HepG2 (cell line): ENCODE results near the gene HABP2. TPM values are rescaled to one million over a fixed set of nuclear protein-coding genes. Genes with fewer than 3 reads are reported as not detected.

Source experiments
- ATAC-seq: fragments of 200-7000 bp; cut with Tn5 transposase; 3 replicates; pipeline ENCODE4 v1.9.1; 2020; ENCODE audit warnings: mild to moderate bottlenecking, moderate library complexity
- BruUV-seq: library from RNA; stranded (reverse); fragments of 400-500 nt; replicated peaks from 2 replicates; lab custom pipeline; 2021; lab: Mats Ljungman, UMichigan
- CTCF ChIA-PET: fragments of 300-600 bp; formaldehyde crosslinking; extraction: SDS; loops from one replicate; lab custom pipeline; 2021; ENCODE audit warnings: low total read pairs, inconsistent platforms, low intra/inter-chr PET ratio; lab: Yijun Ruan, JAX
- POLR2A ChIA-PET: fragments of 350-600 bp; sonication (Branson Sonifier 250); formaldehyde crosslinking; loops from one replicate; lab custom pipeline; 2020; ENCODE audit warnings: antibody characterized with exemption, inconsistent platforms; lab: Yijun Ruan, JAX
- DNase-seq: peaks from one replicate; pipeline ENCODE4 v3.0.0-alpha.2; 2015; ENCODE audit warnings: low spot score
- FAIRE-seq: peaks from 3 replicates; lab custom pipeline; 2011; peaks lifted over from hg19 to GRCh38; lab: Jason Lieb, UNC
- H2AFZ ChIP-seq: one replicate; pipeline ENCODE4 v1.6.1; 2011; ENCODE audit warnings: low read length, inconsistent platforms
- H3K27ac ChIP-seq: fragments of 300-600 bp; 3 replicates; pipeline ENCODE4 v1.8.0; 2011; ENCODE audit warnings: mixed run types, mild to moderate bottlenecking, mixed read lengths, low read length, inconsistent platforms; ENCODE audit not compliant: insufficient read depth; ENCODE audit errors: extremely low read length
- H3K27me3 ChIP-seq, 2 experiments: fragments of 200-600 bp in 1 of 2; 2 replicates in 1 of 2; 3 replicates in 1 of 2; pipeline versions ENCODE4 v1.6.0 to v1.8.0; 2011; ENCODE audit warnings: low read length in 2 of 2, mild to moderate bottlenecking in 2 of 2, moderate library complexity in 2 of 2, inconsistent platforms in 1 of 2; ENCODE audit not compliant: insufficient read depth in 2 of 2, control insufficient read depth in 1 of 2
- H3K36me3 ChIP-seq, 2 experiments: fragments of 200-600 bp in 1 of 2; replicated peaks in 1 of 2; 2 replicates in 1 of 2; 3 replicates in 1 of 2; pipeline versions ENCODE4 v1.5.1 to v1.8.0; 2011; ENCODE audit warnings: low read length in 2 of 2, inconsistent platforms in 1 of 2; ENCODE audit not compliant: insufficient read depth in 2 of 2, control insufficient read depth in 1 of 2
- H3K4me1 ChIP-seq: 2 replicates; pipeline ENCODE4 v1.5.1; 2012; ENCODE audit warnings: low read length, inconsistent platforms; ENCODE audit not compliant: insufficient read depth
- H3K4me2 ChIP-seq: 2 replicates; pipeline ENCODE4 v1.6.0; 2011; ENCODE audit warnings: low read depth, low read length, inconsistent platforms
- H3K4me3 ChIP-seq, 3 experiments: fragments of 200-600 bp in 1 of 3; sonication (generic), shearing (Covaris generic) in 1 of 3; replicated peaks in 1 of 3; 2 replicates each; pipeline ENCODE4 v1.5.1; 2011 to 2016; ENCODE audit warnings: low read length in 3 of 3, inconsistent platforms in 2 of 3, low read depth in 2 of 3, mild to moderate bottlenecking in 2 of 3, control low read depth in 1 of 3, mixed read lengths in 1 of 3; ENCODE audit not compliant: insufficient read depth in 1 of 3
- H3K79me2 ChIP-seq: one replicate; pipeline ENCODE4 v1.6.1; 2011; ENCODE audit warnings: low read length, inconsistent platforms; ENCODE audit not compliant: insufficient read depth
- H3K9ac ChIP-seq: 2 replicates; pipeline ENCODE4 v1.6.0; 2011; ENCODE audit warnings: mild to moderate bottlenecking, low read depth, low read length, inconsistent platforms; ENCODE audit not compliant: insufficient read depth
- H3K9me3 ChIP-seq: 2 replicates; pipeline ENCODE4 v1.5.1; 2012; ENCODE audit warnings: mild to moderate bottlenecking, low read length
- H4K20me1 ChIP-seq: 2 replicates; pipeline ENCODE4 v1.6.0; 2011; ENCODE audit warnings: inconsistent platforms, mild to moderate bottlenecking, low read length, moderate library complexity; ENCODE audit not compliant: insufficient read depth
- AGO2 ChIP-seq: fragments of 200-400 bp; formaldehyde crosslinking; optimal IDR thresholded peaks from 2 replicates; pipeline ENCODE3; 2017; ENCODE audit warnings: mild to moderate bottlenecking, low read depth, low read length, moderate library complexity
- ATF7 ChIP-seq, 2 experiments: fragments of 450-650 bp in 1 of 2; sonication (generic) in 1 of 2; formaldehyde crosslinking in 1 of 2; IDR thresholded peaks; 2 replicates each; pipeline versions ENCODE4 v1.4.0 to v1.6.1; 2016 to 2020; ENCODE audit warnings: antibody characterized with exemption in 1 of 2, mild to moderate bottlenecking in 1 of 2, missing genetic modification reagents in 1 of 2
- DNMT1 ChIP-seq: sonication (generic); formaldehyde crosslinking; IDR thresholded peaks from 2 replicates; pipeline ENCODE4 v1.5.1; 2020; ENCODE audit warnings: mild to moderate bottlenecking, missing genetic modification reagents
- FOSL2 ChIP-seq: sonication (generic); formaldehyde crosslinking; IDR thresholded peaks from 2 replicates; pipeline ENCODE4 v1.4.0; 2020; ENCODE audit warnings: missing genetic modification reagents
- MAZ ChIP-seq, 2 experiments: sonication (generic) in 1 of 2; formaldehyde crosslinking in 1 of 2; IDR thresholded peaks; 2 replicates each; pipeline versions ENCODE4 v1.5.0 to v1.6.1; 2012 to 2020; ENCODE audit warnings: low read depth in 2 of 2, mild to moderate bottlenecking in 2 of 2, borderline replicate concordance in 1 of 2, improper control_type of control experiment in 1 of 2, low read length in 1 of 2, missing genetic modification reagents in 1 of 2, moderate library complexity in 1 of 2
- SOX5 ChIP-seq: IDR thresholded peaks from 2 replicates; pipeline ENCODE4 v1.6.1; 2016; ENCODE audit warnings: borderline replicate concordance
- SP4 ChIP-seq: sonication (generic); formaldehyde crosslinking; IDR thresholded peaks from 2 replicates; pipeline ENCODE4 v1.8.1; 2023; ENCODE audit warnings: mild to moderate bottlenecking, missing genetic modification reagents
- TOPORS ChIP-seq: sonication (generic); formaldehyde crosslinking; IDR thresholded peaks from 2 replicates; pipeline ENCODE4 v1.8.0; 2023; ENCODE audit warnings: mild to moderate bottlenecking, missing genetic modification reagents
- ZNF567 ChIP-seq: sonication (generic); formaldehyde crosslinking; IDR thresholded peaks from 2 replicates; pipeline ENCODE4 v1.8.1; 2023; ENCODE audit warnings: mild to moderate bottlenecking, missing genetic modification reagents, borderline replicate concordance
- WGBS: methylation state at CpG from one replicate; pipeline ENCODE4 v1.1.6; 2017; ENCODE audit warnings: low lambda C conversion rate; 5-methylcytosine and 5-hydroxymethylcytosine counted together
- in situ Hi-C: cut with HindIII; loops from 2 replicates; pipeline ENCODE4 v1.10.0; 2017; ENCODE audit warnings: low pct_unique_long_range_greater_than_20kb; ENCODE audit not compliant: extremely low pct_ligation_motif_present
- intact Hi-C: fragments of 100-400 bp; cut with micrococcal nuclease; formaldehyde crosslinking; loops from one replicate; pipeline ENCODE4 v1.10.0; 2022; ENCODE audit not compliant: unreplicated experiment
- polyA plus RNA-seq, 8 experiments: library from polyadenylated mRNA; depleted of rRNA in 3 of 8; stranded (reverse) in 7 of 8; unstranded in 1 of 8; fragments of >200 nt; fragmentation: Illumina TruSeq in 4 of 8; extraction: Trizol in 4 of 8; gene quantifications; 2 replicates each; pipeline versions ENCODE4 v1.2.1 to v1.2.3, GENCODE V29; 2011 to 2016; ENCODE audit warnings: low read depth in 4 of 8, missing spikeins in 1 of 8, mixed read lengths in 1 of 8; ENCODE audit not compliant: insufficient read depth in 1 of 8
- total RNA-seq, 5 experiments: library from RNA; depleted of rRNA; stranded (reverse); fragments of >200 nt; fragmentation: Illumina TruSeq; extraction: Trizol; gene quantifications; 2 replicates each; pipeline ENCODE4 v1.2.3, GENCODE V29; 2016; ENCODE audit warnings: low read depth in 1 of 5

Gene HABP2
- total and polyA plus RNA-seq, 2 of the 13 experiments (the other 11 are each of a cell fraction or from before 2014, with no cell fraction given): 0.12 to 0.13 TPM

DNA sequence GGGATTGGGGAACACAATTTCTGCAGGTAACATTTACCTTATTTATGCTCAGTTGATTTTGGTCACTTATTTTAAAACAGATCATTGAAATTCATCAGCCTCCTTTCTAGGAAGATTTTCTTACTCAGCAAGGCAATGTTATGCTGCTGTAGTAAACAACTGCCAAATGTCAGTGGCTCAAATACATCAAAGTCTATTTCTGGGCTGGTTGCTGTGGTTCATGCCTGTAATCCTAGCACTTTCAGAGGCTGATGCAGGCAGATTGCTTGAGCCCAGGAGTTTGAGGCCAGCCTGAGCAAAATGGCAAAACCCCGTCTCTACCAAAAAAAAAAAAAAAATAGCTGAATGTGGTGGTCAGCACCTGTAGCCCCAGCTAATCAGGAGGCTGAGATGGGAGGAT is 25.9 kb downstream of the HABP2 start:
- no peak for FAIRE-seq
- Histone ChIP-seq H3K4me3 (no peak overlapping the region), H4K20me1 (no peaks in the 10 kb centered on the region), H3K27me3 (no peaks in the 10 kb centered on the region; a peak in 1 of 5 replicates), H3K9me3 (no peaks in the 10 kb centered on the region), H2AFZ (no peak overlapping the region), H3K79me2 (no peaks in the 10 kb centered on the region)
- in situ Hi-C loops: no loop called here
- 7% methylated on average over 1 of the region's 1 CpG for WGBS
- intact Hi-C loops: no loop called here
- no peak for TF ChIP-seq TOPORS
- no peak for TF ChIP-seq ATF7 (IDR thresholded peaks at IDR 0.05)
- no peak for TF ChIP-seq ATF7 (CRISPR knock-in tag; IDR thresholded peaks at IDR 0.05)
- TF ChIP-seq DNMT1: no peak
- TF ChIP-seq, all 625 proteins: peak for 0
- no peak for ATAC-seq
- ChIA-PET CTCF (no interaction called here), POLR2A (no interaction called here)
- BruUV-seq: no TSS peak
- no peaks in the 10 kb centered on the region for H3K4me1 ChIP-seq
- no peaks in the 10 kb centered on the region for H3K36me3 ChIP-seq
- no peak for DNase-seq
- no peak overlapping the region for H3K27ac ChIP-seq
- H3K4me2 ChIP-seq: no peak overlapping the region
- no peak overlapping the region for H3K9ac ChIP-seq

DNA sequence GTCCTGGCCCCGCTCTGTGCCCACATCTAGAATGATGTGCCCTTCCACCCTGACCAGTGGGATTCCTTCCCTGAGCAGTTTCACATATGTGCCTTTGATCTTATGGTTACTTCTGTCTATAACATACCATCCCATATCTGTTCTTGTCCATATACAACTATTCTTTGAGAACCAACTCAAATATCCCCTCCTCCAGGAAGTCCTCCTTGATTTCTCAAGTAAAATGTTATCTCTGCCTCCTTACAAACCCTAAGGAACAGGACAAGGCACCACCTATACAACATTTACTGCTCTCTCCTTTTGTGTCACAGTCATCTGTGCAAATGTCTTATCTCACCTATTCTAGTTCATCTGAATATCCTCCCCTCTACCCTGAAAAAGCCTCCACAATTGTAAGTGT is 28.2 kb downstream of the HABP2 start:
- 0% methylated on average over 1 of the region's 1 CpG for WGBS
- ChIA-PET POLR2A (no interaction called here), CTCF (no interaction called here)
- ATAC-seq: no peak
- Histone ChIP-seq H3K27ac (no peak overlapping the region), H3K4me3 (no peak overlapping the region), H3K9ac (no peak overlapping the region), H3K27me3 (no peaks in the 10 kb centered on the region; a peak in 1 of 5 replicates), H3K79me2 (no peaks in the 10 kb centered on the region), H2AFZ (no peak overlapping the region), H3K36me3 (no peaks in the 10 kb centered on the region), H3K4me1 (peaks cover 4% of the 10 kb centered on the region; the same call in 1 of the 2 replicates), H4K20me1 (no peaks in the 10 kb centered on the region), H3K4me2 (no peak overlapping the region), H3K9me3 (no peaks in the 10 kb centered on the region)
- TF ChIP-seq SOX5 (CRISPR knock-in tag) (no peak), FOSL2 (no peak), AGO2 (no peak), ZNF567 (CRISPR knock-in tag) (no peak), SP4 (CRISPR knock-in tag) (no peak), MAZ (IDR thresholded peaks at IDR 0.05; ENCODE audit: borderline replicate concordance, low read depth, low read length) (no peak), MAZ (CRISPR knock-in tag; IDR thresholded peaks at IDR 0.05; ENCODE audit: low read depth) (no peak)
- no peak for FAIRE-seq
- no peak for DNase-seq
- in situ Hi-C loops (no loop called here), intact Hi-C loops (no loop called here)
- no TSS peak for BruUV-seq
